CD4-positive, alpha-beta T cell (primary cell): ENCODE measurements around the gene SPTBN1. TPM values are rescaled to one million over a fixed set of nuclear protein-coding genes. Genes with fewer than 3 reads are reported as not detected.

Source experiments
- ATAC-seq: fragments of 200-7000 bp; cut with Tn5 transposase; one replicate; pipeline ENCODE4 v1.10.0; 2022; ENCODE audit warnings: mild to moderate bottlenecking; ENCODE audit not compliant: poor library complexity
- CTCF ChIA-PET: fragments of 350-600 bp; sonication (Branson Sonifier 250); formaldehyde crosslinking; loops from one replicate; lab custom pipeline; 2021; ENCODE audit warnings: antibody characterized with exemption, inconsistent platforms; lab: Charles Lee
- POLR2A ChIA-PET: fragments of 350-600 bp; sonication (Branson Sonifier 250); formaldehyde crosslinking; loops from one replicate; lab custom pipeline; 2021; ENCODE audit warnings: antibody characterized with exemption, inconsistent platforms; lab: Charles Lee
- DNase-seq, 14 experiments: peaks; one replicate each; pipeline ENCODE4 v3.0.0-alpha.2; 2013 to 2020; ENCODE audit warnings: mixed read lengths in 2 of 14
- H3K27ac ChIP-seq, 2 donors: one replicate each; pipeline versions ENCODE4 v1.5.1 to v1.7.0; 2013; ENCODE audit warnings: low read length in 2 of 2, low read depth in 1 of 2, mild to moderate bottlenecking in 1 of 2
- H3K27me3 ChIP-seq, 2 experiments: 1 replicate in 1 of 2; 2 replicates in 1 of 2; pipeline versions ENCODE4 v1.6.1 to v1.7.0; 2013; ENCODE audit warnings: low read length in 2 of 2, control low read depth in 1 of 2, mild to moderate bottlenecking in 1 of 2, moderate library complexity in 1 of 2; ENCODE audit not compliant: insufficient read depth in 2 of 2, control insufficient read depth in 1 of 2
- H3K36me3 ChIP-seq: one replicate; pipeline ENCODE4 v1.6.1; 2013; ENCODE audit warnings: low read length, control low read depth; ENCODE audit not compliant: insufficient read depth
- H3K4me1 ChIP-seq: one replicate; pipeline ENCODE4 v1.6.1; 2013; ENCODE audit warnings: low read length, control low read depth; ENCODE audit not compliant: insufficient read depth
- H3K4me3 ChIP-seq: one replicate; pipeline ENCODE4 v1.5.1; 2013; ENCODE audit warnings: mild to moderate bottlenecking, low read length, moderate library complexity
- H3K9me3 ChIP-seq, 2 experiments: 1 replicate in 1 of 2; 2 replicates in 1 of 2; pipeline versions ENCODE4 v1.6.1 to v1.7.0; 2013; ENCODE audit warnings: low read length in 2 of 2, mild to moderate bottlenecking in 2 of 2, control low read depth in 1 of 2, moderate library complexity in 1 of 2; ENCODE audit not compliant: control insufficient read depth in 1 of 2, insufficient read depth in 1 of 2
- H3K27ac Mint-ChIP-seq: one replicate; pipeline ENCODE4 v1.8.0; 2020; ENCODE audit warnings: mixed read lengths
- H3K27me3 Mint-ChIP-seq: one replicate; pipeline ENCODE4 v1.8.0; 2021; ENCODE audit warnings: mixed read lengths
- H3K36me3 Mint-ChIP-seq: one replicate; pipeline ENCODE4 v1.8.0; 2021; ENCODE audit warnings: low read depth, mixed read lengths
- H3K4me1 Mint-ChIP-seq: one replicate; pipeline ENCODE4 v1.8.0; 2021; ENCODE audit warnings: low read depth, mixed read lengths
- H3K4me3 Mint-ChIP-seq: one replicate; pipeline ENCODE4 v1.8.0; 2020; ENCODE audit warnings: mild to moderate bottlenecking, mixed read lengths
- H3K9me3 Mint-ChIP-seq: one replicate; pipeline ENCODE4 v1.8.0; 2020; ENCODE audit warnings: mixed read lengths
- CTCF ChIP-seq: fragments of 200-600 bp; IDR thresholded peaks from one replicate; pipeline ENCODE4 v1.8.0; 2022; ENCODE audit warnings: antibody characterized with exemption, mild to moderate bottlenecking
- intact Hi-C, 2 experiments: fragments of 100-400 bp; cut with DNase I in 1 of 2; cut with micrococcal nuclease in 1 of 2; formaldehyde crosslinking; loops; one replicate each; pipeline versions ENCODE4 v1.15.1 to v1.9.0; 2023 to 2025; cut with DNase I, micrococcal nuclease
- total RNA-seq, 174 experiments: library from RNA in 2 of 174; stranded (reverse) in 2 of 174; gene quantifications; one replicate each; pipeline ENCODE4 v1.2.3 and lab custom pipeline; 2021 to 2026

Gene SPTBN1
- total RNA-seq, 2 experiments from 2014 or later, result 156 to 166 TPM

GRCh38 chr2:54720563-54720962 is 264.4 kb downstream of the SPTBN1 start:
- Histone ChIP-seq H3K4me3 (no peak overlapping the region), H3K9me3 (no peaks in the 10 kb centered on the region), H3K27me3 (peaks cover 7 to 19% of the 10 kb centered on the region in 2 experiments), H3K4me1 (peaks cover 22% of the 10 kb centered on the region), H3K36me3 (no peaks in the 10 kb centered on the region), H3K27ac (no peak overlapping the region)
- Mint-ChIP-seq H3K4me3 (no peak overlapping the region), H3K27ac (no peak overlapping the region), H3K9me3 (no peaks in the 10 kb centered on the region), H3K36me3 (no peaks in the 10 kb centered on the region), H3K4me1 (peaks cover 21% of the 10 kb centered on the region), H3K27me3 (peaks cover 58% of the 10 kb centered on the region)
- intact Hi-C loops, result loop anchor here (5.0 to 10.0 kb wide), 11 partner anchors 163 to 972 kb away; partner anchors contain the start of genes PPP4R3B (in 2 of the 2), ACYP2 (in 1 of the 2), ASB3 (in 1 of the 2) and CFAP36 (in 1 of the 2)
- TF ChIP-seq CTCF, result no peak
- CTCF ChIA-PET, result no interaction called here
- ATAC-seq (no peak), DNase-seq (no peak)
- POLR2A ChIA-PET, result no interaction called here

Other genes starting within 250 kb of the SPTBN1 start
- gene TSPYL6, start 200.1 kb upstream of the SPTBN1 start, total RNA-seq, result not detected